Measurements from ENCODE around the gene ZNF493.

Gene ZNF493

DNA sequence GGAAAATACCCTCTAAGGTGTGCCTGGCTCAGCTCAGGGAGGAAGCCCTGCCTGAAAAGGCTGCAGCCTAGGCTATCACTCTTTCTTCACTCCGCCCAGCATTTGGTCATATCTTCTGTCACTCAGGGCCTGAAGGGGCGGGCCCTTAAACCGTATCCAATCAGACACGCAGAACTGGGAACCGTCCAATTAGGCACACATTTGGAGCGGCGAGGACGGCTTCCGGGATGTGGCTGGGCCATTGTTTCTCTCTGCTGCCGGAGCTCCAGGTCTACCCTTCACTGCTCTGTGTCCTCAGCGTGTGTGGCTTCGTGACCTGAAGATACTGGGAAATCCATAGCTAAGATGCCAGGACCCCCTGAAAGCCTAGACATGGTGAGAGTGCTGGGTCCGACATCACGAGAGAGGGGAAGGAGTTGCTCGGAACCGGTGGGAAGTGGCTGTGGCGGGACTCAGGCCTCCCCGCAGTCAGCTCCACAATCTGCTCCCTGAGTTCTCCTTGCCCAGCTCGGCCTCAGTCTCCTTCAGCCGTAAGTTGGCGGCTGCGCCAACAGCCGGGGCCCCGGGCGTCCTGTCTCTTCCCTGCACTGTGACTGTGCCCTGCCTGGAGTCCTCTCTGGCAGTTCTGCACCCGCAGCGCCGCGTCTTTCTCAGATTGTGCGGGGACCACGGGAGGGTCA is at the start of gene ZNF493:
Gene ZNF493, plus strand, starts transcription at position 241 of the 680 bp plus-strand sequence. Its CDS starts 105 bp downstream, at position 346.
- DNase-seq: peak; percentile 39

DNA sequence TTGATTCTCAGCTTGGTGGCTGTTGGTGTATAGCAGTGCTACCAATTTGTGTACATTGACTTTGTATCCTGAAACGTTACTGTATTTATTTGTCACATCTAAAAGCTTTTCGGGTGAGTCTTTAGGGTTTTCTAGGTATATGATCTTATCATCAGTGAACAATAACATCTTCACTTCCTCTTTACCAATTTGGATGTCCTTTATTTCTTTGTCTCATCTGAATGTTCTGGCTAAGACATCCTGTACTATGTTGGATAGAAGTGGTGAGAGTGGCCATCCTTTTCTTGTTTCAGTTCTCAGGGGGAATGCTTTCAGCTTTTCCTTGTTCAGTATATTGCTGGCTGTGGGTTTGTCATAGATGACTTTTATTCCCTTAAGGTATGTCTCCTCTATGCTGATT is 44.1 kb upstream of the ZNF493 start:
- no peak for DNase-seq

DNA sequence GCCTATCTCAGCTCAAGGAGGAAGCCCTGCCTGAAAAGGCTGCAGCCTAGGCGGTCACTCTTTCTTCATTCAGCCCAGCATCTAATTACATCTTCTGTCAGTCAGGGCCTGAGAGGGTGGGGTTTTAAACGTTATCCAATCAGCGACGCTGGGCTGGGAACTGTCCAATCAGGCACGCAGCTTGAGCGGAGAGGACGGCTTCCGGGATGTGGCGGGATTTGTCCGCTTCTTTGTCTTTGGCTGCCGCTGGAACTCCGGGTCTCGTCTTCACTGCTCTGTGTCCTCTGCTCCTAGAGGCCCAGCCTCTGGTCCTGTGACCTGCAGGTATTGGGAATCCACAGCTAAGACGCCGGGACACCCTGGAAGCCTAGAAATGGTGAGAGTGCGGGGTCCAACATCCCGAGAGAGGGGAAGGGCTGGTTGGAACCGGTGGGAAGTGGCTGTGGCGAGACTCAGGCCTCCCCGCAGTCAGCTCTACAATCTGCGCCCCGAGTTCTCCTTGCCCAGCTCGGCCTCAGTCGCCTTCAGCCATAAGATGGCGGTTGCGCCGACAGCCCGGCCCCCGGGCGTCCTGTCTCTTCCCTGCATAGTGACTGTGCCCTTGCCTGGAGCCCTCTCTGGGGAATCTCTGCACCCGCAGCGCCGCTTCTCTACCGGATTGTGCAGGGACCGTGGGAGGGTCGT is 38.0 kb upstream of the ZNF493 start, which contains the start of gene ZNF738:
Gene ZNF738, plus strand, starts transcription at position 233 of the 684 bp plus-strand sequence. Its CDS starts 141 bp downstream, at position 374.
- DNase-seq: peak; percentile 32

DNA sequence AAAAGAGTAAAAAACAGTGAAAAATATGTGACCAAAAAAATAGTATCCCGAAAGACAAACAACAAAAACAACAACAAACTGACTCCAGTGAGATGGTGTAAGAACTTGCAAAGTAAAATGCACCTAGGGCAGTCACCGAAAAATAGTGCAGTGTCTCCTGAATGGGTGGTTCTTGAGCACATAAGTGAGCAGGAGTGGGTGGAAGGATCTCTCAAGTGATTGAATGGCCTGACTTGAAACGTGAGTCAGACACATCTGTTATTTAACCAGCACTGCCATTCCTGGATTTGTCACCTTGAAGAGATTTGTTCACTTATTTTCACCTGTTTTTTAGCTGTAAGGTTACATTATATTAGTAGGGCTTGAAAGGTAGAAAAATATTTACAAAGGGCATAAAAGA is 34.6 kb upstream of the ZNF493 start:
- no peak for DNase-seq

DNA sequence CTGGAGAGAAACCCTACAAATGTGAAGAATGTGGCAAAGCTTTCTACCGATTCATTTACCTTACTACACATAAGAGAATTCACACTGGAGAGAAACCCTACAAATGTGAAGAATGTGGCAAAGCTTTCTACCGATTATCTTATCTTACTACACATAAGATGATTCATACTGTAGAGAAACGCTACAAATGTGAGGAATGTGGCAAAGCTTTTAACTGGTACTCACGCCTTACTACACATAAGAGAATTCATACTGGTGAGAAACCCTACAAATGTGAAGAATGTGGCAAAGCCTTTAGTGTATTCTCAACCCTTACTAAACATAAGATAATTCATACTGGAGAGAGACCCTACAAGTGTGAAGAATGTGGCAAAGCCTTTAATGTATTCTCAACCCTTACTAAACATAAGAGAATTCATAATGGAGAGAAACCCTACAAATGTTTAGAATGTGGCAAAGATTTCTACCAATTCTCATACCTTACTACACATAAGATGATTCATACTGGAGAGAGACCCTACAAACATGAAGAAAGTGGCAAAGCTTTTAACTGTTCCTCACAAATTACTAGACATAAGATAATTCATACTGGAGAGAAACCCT is 12.9 kb upstream of the ZNF493 start:
- no peak for DNase-seq

DNA sequence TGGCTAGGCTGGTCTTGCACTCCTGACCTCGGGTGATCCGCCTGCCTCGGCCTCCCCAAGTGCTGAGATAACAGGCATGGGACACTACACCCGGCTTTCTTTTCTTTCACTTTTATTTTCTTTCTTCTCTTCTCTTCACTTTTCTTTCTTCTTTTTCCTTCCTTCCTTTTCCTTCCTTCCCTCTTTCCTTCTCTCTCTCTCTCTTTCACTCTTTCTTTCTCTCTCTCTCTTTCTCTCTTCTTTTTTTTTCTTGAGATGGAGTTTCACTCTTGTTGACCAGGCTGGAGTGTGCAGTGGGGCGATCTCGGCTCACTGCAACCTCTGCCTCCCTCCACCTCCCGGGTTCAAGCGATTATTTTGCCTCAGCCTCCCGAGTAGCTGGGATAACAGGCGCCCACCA is 812 bp upstream of the ZNF493 start:
- DNase-seq: no peak

DNA sequence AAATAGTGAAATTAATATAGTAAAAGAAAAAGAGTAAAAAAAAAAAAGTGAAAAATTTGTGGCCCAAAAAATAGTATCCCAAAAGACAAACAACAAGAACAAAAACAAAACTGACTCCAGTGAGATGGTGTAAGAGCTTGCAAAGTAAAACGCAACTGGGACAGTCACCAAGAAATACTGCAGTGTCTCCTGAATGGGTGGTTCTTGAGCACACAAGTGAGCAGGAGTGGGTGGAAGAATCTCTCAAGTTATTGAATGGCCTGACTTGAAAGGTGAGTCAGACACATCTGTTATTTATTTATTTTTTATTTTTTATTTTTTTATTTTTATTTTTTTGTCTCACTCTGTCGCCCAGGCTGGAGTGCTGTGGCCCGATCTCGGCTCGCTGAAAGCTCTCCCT is 1.9 kb downstream of the ZNF493 start:
- DNase-seq: no peak

DNA sequence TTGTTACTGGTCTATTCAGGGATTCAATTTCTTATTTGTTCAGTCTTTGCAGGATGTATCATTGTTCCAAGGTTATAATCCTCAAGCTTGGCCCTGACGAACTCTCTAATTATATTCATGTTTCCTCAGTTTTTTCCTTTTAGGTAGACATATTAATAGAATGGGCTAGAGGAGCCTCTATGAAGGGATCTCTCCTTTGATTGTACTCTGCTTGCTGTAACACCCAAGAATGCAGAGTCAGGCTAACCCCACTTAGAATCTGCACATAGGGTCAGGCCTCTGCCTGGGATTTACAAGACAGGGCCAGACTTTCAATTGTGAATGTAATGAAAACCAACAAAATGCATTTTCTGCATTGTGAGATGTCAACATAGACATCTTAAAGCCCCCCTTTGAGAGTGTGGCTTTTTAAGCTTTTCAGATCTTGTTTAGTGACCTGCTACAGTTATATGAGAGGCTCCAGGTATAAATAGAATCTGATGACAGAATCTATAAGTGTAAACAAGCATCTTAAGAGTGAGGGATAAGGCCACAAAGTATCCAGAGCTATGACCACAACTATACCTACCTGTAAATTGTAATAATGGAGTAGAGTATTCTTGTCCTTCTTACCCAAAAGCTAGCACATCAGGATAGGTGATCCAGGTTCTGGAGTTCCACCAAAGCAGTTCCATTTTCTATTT is 5.5 kb downstream of the ZNF493 start:
- no peak for DNase-seq

DNA sequence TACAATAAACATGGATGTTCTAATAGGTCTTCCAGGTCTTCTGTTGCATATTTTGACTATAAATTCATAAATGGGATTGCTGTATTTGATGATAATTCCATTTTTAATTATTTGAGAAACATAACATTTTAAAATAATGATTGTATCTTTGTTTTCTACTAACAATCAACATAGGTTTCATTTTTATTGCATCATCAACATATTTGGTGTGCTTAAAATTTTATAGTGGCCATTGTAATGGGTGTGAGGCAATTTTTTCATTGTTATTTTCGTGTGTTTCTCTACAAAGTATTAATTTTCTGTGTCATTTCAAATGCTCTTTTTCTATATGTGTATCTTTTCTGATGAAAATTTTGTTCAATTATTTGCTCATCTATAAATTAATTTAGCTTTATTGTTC is 13.2 kb downstream of the ZNF493 start:
- DNase-seq: no peak

DNA sequence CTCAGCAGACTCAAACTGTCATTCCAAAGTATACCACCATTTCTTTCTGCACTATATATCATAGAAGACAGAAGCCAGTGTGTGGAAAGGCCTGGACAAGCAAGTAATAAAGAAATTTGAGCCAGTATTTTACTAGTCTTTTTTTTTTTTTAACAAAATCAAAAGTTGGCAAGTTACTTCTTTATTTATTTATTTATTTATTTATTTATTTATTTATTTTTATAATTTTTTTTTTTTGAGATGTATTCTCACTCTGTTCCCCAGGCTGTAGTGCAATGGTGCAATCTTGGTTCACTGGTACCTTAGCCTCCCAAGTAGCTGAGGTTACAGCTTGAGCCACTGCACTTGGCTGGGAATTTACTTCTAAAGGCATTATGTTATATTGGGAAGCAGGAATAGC is 25.3 kb downstream of the ZNF493 start:
- no peak for DNase-seq

DNA sequence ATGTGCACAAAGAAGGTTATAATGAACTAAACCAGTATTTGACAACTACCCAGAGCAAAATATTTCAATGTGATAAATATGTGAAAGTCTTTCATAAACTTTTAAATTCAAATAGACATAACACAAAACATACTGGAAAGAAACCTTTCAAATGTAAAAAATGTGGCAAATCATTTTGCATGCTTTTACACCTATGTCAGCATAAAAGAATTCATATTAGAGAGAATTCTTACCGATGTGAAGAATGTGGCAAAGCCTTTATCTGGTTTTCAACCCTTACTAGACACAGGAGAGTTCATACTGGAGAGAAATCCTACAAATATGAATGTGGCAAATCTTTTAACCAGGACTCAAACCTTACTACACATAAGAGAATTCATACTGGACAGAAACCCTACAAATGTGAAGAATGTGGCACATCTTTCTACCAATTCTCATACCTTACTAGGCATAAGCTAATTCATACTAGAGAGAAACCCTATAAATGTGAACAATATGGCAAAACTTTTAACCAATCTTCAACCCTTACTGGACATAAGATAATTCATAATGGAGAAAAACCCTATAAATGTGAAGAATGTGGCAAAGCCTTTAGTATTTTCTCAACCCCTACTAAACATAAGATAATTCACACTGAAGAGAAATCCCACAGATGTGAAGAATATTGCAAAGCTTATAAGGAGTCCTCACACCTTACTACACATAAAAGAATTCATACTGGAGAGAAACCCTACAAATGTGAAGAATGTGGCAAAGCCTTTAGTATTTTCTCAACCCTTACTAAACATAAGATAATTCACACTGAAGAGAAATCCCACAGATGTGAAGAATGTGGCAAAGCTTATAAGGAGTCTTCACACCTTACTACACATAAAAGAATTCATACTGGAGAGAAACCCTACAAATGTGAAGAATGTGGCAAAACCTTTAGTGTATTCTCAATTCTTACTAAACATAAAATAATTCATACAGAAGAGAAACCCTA is 26.4 kb downstream of the ZNF493 start:
- DNase-seq: no peak

DNA sequence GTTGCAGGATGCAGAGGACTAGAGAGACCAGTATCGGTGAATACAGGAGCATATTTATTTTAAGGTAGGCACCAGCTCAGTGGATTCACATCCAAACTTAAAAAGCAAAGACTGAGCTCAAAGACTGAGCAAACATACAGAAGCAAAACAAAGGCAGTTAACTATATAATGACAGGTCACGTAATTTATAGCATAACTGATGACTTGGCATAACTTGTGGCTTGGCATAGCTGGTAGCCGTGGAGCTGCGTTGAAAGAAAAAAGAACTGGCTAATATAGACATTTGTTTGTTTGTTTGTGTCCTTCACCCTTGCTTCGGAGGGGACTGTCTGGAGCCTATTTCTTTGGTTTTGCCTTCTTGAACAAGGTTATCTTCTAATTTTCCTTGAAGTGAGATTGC is 33.7 kb downstream of the ZNF493 start:
- DNase-seq: no peak

DNA sequence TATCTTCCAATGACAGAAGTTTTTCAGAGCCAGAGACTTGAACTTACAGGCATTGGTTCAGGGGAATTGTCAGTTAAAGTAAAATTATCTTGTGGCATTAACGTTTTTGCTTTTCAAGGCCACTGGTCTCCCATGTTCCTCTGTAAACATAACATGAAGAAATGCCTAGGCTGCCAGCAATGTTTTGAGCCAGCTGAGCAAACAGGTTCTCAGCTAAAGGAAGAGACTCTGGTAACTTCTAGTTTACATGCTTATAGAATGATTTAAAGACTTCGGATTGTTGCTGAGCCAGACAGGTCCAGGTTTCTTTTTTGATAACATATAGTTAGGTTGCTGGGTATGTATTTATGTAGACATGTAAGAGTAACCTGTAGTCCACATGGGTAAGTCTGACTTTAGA is 35.7 kb downstream of the ZNF493 start:
- no peak for DNase-seq

DNA sequence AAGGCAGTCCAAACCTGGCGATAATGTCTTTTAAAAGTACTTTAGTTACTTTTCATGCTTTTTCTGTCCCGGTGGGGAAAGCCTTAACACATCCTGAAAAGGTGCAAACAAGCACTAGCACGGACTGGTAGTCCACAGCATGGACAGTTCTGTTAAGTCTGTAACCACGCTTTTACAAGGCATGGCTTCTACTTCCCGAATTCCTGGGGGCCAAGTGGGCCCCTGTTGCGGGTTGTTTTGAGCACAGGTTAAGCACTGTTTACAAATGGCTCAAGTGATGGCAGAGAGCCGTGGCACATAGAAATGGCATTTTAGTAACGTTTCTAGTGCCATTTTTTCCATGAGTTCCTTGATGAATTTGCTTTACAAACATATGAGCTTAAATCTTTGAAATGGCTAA is 37.6 kb downstream of the ZNF493 start:
- DNase-seq: no peak

DNA sequence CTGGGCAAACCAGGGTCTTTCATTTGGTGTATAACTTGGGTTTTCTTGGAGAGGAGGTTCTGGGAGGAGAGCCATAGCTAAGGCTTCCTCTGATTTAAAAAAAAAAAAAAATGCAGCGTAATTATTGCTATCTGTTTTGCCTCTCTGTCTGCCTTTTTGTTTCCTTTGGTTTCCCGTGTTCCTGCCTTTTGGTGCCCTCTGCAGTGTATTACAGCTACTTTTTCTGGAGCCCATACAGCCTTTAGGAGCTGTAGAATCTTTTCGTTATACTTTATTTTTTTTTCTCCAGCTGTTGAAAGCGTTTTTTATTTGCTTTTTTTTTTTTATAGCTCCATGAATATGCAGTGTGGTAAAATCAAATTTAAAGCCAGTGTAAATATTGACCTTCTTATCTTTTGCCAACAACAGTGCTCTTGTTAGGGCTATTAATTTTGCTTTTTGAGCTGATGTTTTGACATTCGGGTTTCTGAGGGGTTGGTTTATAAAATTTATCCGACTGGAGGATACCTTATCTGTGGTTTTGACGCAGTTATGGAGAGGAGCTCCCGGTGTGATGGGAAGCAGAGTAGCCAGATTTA is 38.1 kb downstream of the ZNF493 start:
- no peak for DNase-seq

DNA sequence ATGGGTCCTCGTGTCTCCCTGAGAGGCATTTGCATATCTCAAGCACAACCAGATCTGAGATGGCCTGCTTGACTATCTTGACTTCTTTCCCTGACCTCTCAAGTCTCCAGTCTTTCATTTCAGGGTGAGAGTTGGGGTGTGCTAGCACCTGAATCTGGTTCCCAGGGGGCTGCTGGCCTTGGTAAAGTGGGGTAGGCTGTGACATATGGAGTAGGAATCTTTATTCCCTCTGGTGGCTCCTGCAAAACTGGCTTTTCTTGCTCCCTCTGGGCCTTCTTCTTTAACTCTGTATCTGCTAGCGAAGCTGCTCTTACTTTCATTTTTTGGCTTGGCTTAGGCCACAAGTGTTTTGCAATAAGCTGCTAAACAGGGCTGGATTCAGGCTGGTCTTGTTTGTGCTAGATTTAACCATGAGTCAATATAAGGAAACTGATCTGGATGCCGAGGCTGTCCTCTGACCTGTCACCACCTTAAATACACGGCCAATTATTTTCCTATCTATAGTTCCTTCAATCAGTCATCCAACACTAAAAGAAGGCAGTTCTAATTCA is 42.3 kb downstream of the ZNF493 start:
- DNase-seq: no peak

DNA sequence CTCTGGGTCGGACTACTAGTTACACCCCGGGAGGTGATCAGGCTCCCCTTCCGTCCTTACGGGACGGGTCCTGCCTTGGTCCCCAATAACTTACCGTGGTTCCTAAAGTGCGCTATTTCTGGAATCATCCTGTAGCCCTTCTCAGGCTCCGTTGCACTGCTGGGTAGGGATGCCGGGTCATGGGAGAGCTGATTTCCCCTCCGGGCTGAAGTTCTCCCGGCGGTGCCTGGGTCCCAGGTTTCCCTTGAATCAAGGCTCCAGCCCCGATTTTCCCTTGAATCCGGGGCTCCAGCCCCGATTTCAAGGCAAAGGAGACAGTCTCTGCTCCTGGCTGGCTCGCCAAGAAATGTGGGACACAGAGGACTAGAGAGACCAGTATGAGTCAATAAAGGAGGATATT is 43.4 kb downstream of the ZNF493 start:
- DNase-seq: no peak

DNA sequence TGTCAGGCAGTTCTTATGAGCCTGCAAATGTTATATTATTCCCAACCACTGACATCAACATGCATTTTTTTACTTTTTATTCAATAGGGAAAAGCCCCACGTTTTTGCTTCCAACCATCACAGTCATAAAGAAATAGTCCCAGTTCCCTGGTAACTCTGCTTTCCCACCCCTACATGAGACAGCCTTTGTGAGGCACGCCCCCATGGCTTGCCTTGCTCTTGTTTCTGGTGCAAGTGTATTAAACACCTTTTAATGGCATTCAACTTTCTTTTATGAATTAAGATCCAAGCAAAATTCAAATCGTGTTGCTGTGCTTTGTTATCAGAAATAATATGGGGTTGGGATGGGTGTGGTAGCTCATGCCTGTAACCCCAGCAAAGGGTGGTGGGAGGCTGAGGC is 54.3 kb downstream of the ZNF493 start:
- DNase-seq: no peak

DNA sequence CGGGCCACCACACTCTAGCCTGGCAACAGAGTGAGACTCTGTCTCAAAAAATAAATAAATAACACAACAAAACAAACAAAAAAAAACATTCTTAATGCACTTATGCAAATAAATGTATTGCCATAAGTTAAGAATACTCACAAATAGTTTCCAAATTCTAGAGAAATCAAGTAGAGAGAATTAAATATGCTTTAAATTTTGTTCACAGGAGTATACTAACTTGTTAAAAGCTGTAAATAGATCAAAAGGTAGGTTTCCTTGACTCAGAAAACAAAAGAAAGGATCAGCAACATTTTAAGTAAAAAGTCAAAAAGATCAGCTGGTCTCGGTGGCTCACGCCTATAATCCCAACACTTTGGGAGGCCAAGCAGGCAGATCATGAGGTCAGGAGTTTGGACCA is 58.0 kb downstream of the ZNF493 start:
- no peak for DNase-seq

DNA sequence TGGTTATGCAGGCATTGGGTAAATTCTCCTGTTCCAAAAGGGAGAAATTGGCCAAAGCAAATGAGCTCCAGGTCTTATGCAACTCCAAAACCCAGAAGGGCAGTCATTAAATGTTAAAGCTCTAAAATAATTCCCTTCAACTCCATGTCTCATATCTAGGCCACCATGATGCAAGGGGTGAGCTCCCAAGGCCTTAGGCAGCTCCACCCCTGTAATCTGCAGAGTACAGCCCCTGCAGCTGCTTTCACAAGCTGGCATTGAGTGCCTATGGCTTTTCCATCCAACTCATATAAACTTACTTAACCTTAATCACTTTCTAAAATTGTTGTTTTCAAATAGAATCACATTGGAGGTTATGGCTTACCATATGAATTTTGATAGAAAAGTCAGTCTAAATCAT is 63.8 kb downstream of the ZNF493 start:
- DNase-seq: no peak

DNA sequence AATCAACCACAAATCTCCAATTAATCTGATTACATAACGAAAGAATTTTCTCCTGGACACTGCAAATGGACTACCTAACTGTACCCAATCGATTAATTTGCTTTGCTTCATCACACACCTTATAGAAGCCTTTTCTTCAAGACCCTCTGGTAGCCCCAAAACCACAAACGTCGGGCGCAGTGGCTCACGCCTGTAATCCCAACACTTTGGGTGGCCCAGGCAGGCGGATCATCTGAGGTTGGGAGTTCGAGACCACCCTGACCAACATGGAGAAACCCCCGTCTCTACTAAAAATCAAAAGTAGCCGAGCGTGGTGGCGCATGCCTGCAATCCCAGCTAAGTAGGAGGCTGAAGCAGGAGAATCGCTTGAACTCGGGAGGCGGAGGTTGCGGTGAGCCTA is 65.6 kb downstream of the ZNF493 start:
- no peak for DNase-seq
